SU-DHL-6 (cell line): ENCODE results near the gene PPIA.
"Not testable (repeated sequence)": the region's sequence is repeated elsewhere in the genome, so short reads cannot be mapped to it uniquely, and the experiment has no call there.

Source experiments
- H2AFZ ChIP-seq: fragments of 200-600 bp; sonication (generic); 2 replicates; pipeline ENCODE4 v1.6.1; 2014; ENCODE audit warnings: low read depth, mild to moderate bottlenecking, moderate library complexity, mixed read lengths, antibody characterized with exemption, low read length; ENCODE audit not compliant: severe bottlenecking
- H3F3A ChIP-seq: fragments of 200-600 bp; shearing (Covaris generic); 2 replicates; pipeline ENCODE4 v1.6.0; 2016; ENCODE audit warnings: antibody characterized with exemption, mild to moderate bottlenecking; ENCODE audit not compliant: insufficient read depth
- H3K27ac ChIP-seq: fragments of 200-600 bp; sonication (generic); 2 replicates; pipeline ENCODE4 v1.5.1; 2016; ENCODE audit warnings: low read depth, mild to moderate bottlenecking, low read length, moderate library complexity, mixed read lengths
- H3K27me3 ChIP-seq: fragments of 200-600 bp; sonication (generic), shearing (Covaris generic); 2 replicates; pipeline ENCODE4 v1.6.0; 2014; ENCODE audit warnings: mild to moderate bottlenecking, low read length
- H3K36me3 ChIP-seq: fragments of 200-600 bp; sonication (generic); 2 replicates; pipeline ENCODE4 v1.6.1; 2014; ENCODE audit warnings: mild to moderate bottlenecking, low read length, mixed read lengths
- H3K4me2 ChIP-seq: fragments of 300-600, 200-600 bp; shearing (Covaris generic), sonication (generic); 2 replicates; pipeline ENCODE4 v1.6.0; 2014; ENCODE audit warnings: low read length, low read depth, mild to moderate bottlenecking; ENCODE audit not compliant: poor library complexity, severe bottlenecking
- H3K4me3 ChIP-seq: fragments of 200-600 bp; sonication (generic); 2 replicates; pipeline ENCODE4 v1.5.1; 2014; ENCODE audit warnings: antibody characterized with exemption, low read length, mild to moderate bottlenecking, mixed read lengths; ENCODE audit not compliant: insufficient read depth, poor library complexity, severe bottlenecking
- H3K79me2 ChIP-seq: fragments of 200-600 bp; sonication (generic); 2 replicates; pipeline ENCODE4 v1.6.1; 2014; ENCODE audit warnings: mild to moderate bottlenecking, low read length, moderate library complexity; ENCODE audit not compliant: insufficient read depth
- H3K9ac ChIP-seq: fragments of 200-600 bp; sonication (generic); 2 replicates; pipeline ENCODE4 v1.7.0; 2014; ENCODE audit warnings: mild to moderate bottlenecking, low read length
- H3K9me2 ChIP-seq: fragments of 200-600 bp; sonication (generic); replicated peaks from 2 replicates; pipeline ENCODE4 v1.6.1; 2014; ENCODE audit warnings: low read length; ENCODE audit not compliant: insufficient read depth
- H3K9me3 ChIP-seq: fragments of 200-600 bp; sonication (generic); 2 replicates; pipeline ENCODE4 v1.6.1; 2014; ENCODE audit warnings: low read length, mixed read lengths; ENCODE audit not compliant: insufficient read depth
- H4K20me1 ChIP-seq: fragments of 200-600 bp; sonication (generic); 2 replicates; pipeline ENCODE4 v1.6.1; 2014; ENCODE audit warnings: low read depth, mild to moderate bottlenecking, antibody characterized with exemption, low read length, moderate library complexity, mixed read lengths
- EZH2phosphoT487 ChIP-seq: fragments of 200-600 bp; sonication (generic), shearing (Covaris generic); conservative IDR thresholded peaks from 2 replicates; pipeline ENCODE4 v1.6.1; 2018; ENCODE audit warnings: mild to moderate bottlenecking, antibody characterized with exemption, low read length, moderate library complexity, mixed read lengths
- TF ChIP-seq, protein P1 (sequence below): fragments of 200-600 bp; sonication (generic); IDR thresholded peaks from one replicate; pipeline ENCODE4 v1.5.1; 2017; ENCODE audit warnings: antibody characterized with exemption, mild to moderate bottlenecking, low read length, moderate library complexity; ENCODE audit not compliant: insufficient read depth, poor library complexity, severe bottlenecking

Gene PPIA

DNA sequence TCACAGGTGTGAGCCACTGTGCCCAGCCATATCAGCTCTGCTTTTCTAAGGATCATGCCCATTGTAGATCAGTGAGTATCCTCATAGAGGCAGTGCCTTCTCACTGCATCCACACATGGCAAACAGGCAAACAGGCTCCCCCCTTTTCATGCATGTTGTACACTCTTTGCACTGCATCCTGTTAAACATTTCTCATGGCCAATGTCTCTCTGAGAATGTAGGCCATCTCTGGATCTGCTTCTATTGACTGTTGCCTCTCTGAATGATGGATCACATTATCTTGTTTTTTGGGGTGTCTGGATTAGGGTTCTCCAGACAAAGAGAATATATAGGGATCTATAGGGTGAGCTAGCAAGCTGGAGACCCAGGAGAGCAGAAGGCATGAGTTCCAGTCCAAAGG is 13.1 kb upstream of the PPIA start:
- Histone ChIP-seq H3F3A (no peaks in the 10 kb centered on the region), H3K4me2 (no peak overlapping the region), H3K27ac (no peak overlapping the region), H3K36me3 (no peaks in the 10 kb centered on the region), H3K27me3 (no peaks in the 10 kb centered on the region), H4K20me1 (no peaks in the 10 kb centered on the region), H3K9me3 (peaks cover 5% of the 10 kb centered on the region; the same call in 1 of the 2 replicates), H3K4me3 (no peak overlapping the region), H3K9me2 (no peaks in the 10 kb centered on the region), H3K9ac (no peak overlapping the region), H2AFZ (no peak overlapping the region), H3K79me2 (no peaks in the 10 kb centered on the region)
- TF ChIP-seq, protein P1, sequence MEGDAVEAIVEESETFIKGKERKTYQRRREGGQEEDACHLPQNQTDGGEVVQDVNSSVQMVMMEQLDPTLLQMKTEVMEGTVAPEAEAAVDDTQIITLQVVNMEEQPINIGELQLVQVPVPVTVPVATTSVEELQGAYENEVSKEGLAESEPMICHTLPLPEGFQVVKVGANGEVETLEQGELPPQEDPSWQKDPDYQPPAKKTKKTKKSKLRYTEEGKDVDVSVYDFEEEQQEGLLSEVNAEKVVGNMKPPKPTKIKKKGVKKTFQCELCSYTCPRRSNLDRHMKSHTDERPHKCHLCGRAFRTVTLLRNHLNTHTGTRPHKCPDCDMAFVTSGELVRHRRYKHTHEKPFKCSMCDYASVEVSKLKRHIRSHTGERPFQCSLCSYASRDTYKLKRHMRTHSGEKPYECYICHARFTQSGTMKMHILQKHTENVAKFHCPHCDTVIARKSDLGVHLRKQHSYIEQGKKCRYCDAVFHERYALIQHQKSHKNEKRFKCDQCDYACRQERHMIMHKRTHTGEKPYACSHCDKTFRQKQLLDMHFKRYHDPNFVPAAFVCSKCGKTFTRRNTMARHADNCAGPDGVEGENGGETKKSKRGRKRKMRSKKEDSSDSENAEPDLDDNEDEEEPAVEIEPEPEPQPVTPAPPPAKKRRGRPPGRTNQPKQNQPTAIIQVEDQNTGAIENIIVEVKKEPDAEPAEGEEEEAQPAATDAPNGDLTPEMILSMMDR: no peak
- no peak for TF ChIP-seq EZH2phosphoT487

- Histone ChIP-seq H3K4me3 (no peak overlapping the region), H3F3A (no peaks in the 10 kb centered on the region), H3K9me3 (peaks cover 5% of the 10 kb centered on the region; the same call in 1 of the 2 replicates), H3K4me2 (no peak overlapping the region), H2AFZ (no peak overlapping the region), H3K9me2 (no peaks in the 10 kb centered on the region), H3K9ac (no peak overlapping the region), H3K27me3 (no peaks in the 10 kb centered on the region), H3K27ac (no peak overlapping the region), H3K79me2 (no peaks in the 10 kb centered on the region), H4K20me1 (no peaks in the 10 kb centered on the region), H3K36me3 (no peaks in the 10 kb centered on the region)
- TF ChIP-seq, protein P1: no peak
- TF ChIP-seq EZH2phosphoT487: no peak
Measured at GRCh38 chr7:44784364-44784763, 12.1 kb upstream of the PPIA start.

DNA sequence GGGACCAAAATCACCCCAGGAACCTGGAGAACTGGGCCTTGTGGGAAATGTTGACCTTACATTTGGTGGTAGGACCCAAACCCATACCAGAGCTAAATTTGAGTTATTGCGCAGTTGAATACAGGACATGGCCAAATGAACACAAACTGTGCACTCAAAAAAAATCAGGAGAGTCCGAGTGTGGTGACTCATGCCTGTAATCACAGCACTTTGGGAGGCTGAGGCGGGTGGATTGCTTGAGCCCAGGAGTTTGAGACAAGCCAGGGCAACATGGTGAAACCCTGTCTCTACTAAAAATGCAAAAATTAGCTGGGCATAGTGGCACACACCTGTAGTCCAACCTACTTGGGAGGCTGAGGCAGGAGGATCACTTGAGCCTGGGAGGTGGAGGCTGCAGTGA is 11.3 kb upstream of the PPIA start:
- H2AFZ ChIP-seq, H3K9me3 ChIP-seq, H3K36me3 ChIP-seq, H3F3A ChIP-seq, H3K79me2 ChIP-seq, H3K9me2 ChIP-seq, H3K27me3 ChIP-seq, H3K4me3 ChIP-seq, H3K9ac ChIP-seq, H3K27ac ChIP-seq, H4K20me1 ChIP-seq, H3K4me2 ChIP-seq: not testable (repeated sequence)

- Histone ChIP-seq H3K79me2 (no peaks in the 10 kb centered on the region), H3K36me3 (no peaks in the 10 kb centered on the region), H3F3A (peaks cover 11% of the 10 kb centered on the region; the same call in 1 of the 2 replicates), H3K9me2 (no peaks in the 10 kb centered on the region), H3K9me3 (peaks cover 5% of the 10 kb centered on the region; the same call in 1 of the 2 replicates), H3K4me2 (no peak overlapping the region), H4K20me1 (no peaks in the 10 kb centered on the region), H3K9ac (no peak overlapping the region), H3K27me3 (no peaks in the 10 kb centered on the region), H2AFZ (no peak overlapping the region), H3K4me3 (no peak overlapping the region), H3K27ac (no peak overlapping the region)
- TF ChIP-seq, protein P1: no peak
- no peak for TF ChIP-seq EZH2phosphoT487
Measured at GRCh38 chr7:44787041-44787440, 9.4 kb upstream of the PPIA start.
